ENCODE data around the gene SPATA31C1. TPM values are rescaled to one million over a fixed set of nuclear protein-coding genes. Genes with fewer than 3 reads are reported as not detected.

Gene SPATA31C1
- total and polyA plus RNA-seq, 2 of the 8 experiments (the other 6 are each of a cell fraction or from before 2014, with no cell fraction given): 0.15 TPM; not detected in 1

GRCh38 chr9:87944682-87945081 is 26.9 kb downstream of the SPATA31C1 start:
- Histone ChIP-seq H3K23ac (ENCODE audit: insufficient read length) (no peak overlapping the region), H3K4me2 (ENCODE audit: insufficient read depth in 1 of 2, low read depth in 2 of 2, low read length in 2 of 2) (no peak overlapping the region), H2AFZ (ENCODE audit: low read length) (no peak overlapping the region), H4K5ac (ENCODE audit: insufficient read length, low read depth, low read length) (no peak overlapping the region), H3K9me3 (ENCODE audit: insufficient read depth in 2 of 2, low read depth in 1 of 2, low read length in 1 of 2) (no peaks in the 10 kb centered on the region), H2BK5ac (ENCODE audit: low read depth, low read length) (no peak overlapping the region), H3K56ac (replicated peaks; ENCODE audit: insufficient read length, low read depth, low read length) (no peak overlapping the region), H4K8ac (ENCODE audit: extremely low read depth, insufficient read depth, low read length) (no peak overlapping the region), H3K27ac (ENCODE audit: low read depth, low read length) (no peak overlapping the region), H2BK15ac (ENCODE audit: low read length) (no peak overlapping the region), H2AK5ac (ENCODE audit: low read depth, low read length) (no peak overlapping the region), H3K9ac (replicated peaks in 1 of 4; ENCODE audit: extremely low read depth in 1 of 4, low read depth in 3 of 4, low read length in 3 of 4) (no peak overlapping the region), H3K23me2 (ENCODE audit: low read depth, low read length) (no peaks in the 10 kb centered on the region), H2BK12ac (ENCODE audit: low read depth, low read length) (no peak overlapping the region), H4K20me1 (replicated peaks in 1 of 2; ENCODE audit: control insufficient read depth in 1 of 2, insufficient read depth in 2 of 2, low read length in 2 of 2) (no peaks in the 10 kb centered on the region), H3K36me3 (ENCODE audit: control insufficient read depth in 2 of 4, insufficient read depth in 4 of 4, low read length in 3 of 4) (no peaks in the 10 kb centered on the region), H3K79me2 (ENCODE audit: control insufficient read depth in 1 of 2, insufficient read depth in 2 of 2, low read length in 2 of 2) (no peaks in the 10 kb centered on the region), H3K18ac (ENCODE audit: extremely low read depth, low read length) (no peak overlapping the region), H3K14ac (ENCODE audit: insufficient read length) (no peak overlapping the region), H2BK120ac (replicated peaks; ENCODE audit: low read depth, low read length) (no peak overlapping the region), H4K91ac (replicated peaks; ENCODE audit: insufficient read length, low read length) (no peak overlapping the region), H2BK20ac (ENCODE audit: low read length) (no peak overlapping the region), H3K79me1 (ENCODE audit: low read depth, low read length) (no peaks in the 10 kb centered on the region), H3K4me3 (ENCODE audit: extremely low read depth in 1 of 4, insufficient read depth in 2 of 4, low read depth in 3 of 4, low read length in 4 of 4) (no peak overlapping the region), H3K4ac (replicated peaks; ENCODE audit: insufficient read length, low read depth, low read length) (no peak overlapping the region), H3K27me3 (replicated peaks in 1 of 4; ENCODE audit: control insufficient read depth in 3 of 4, extremely low read depth in 1 of 4, insufficient read depth in 3 of 4, low read length in 3 of 4) (no peaks in the 10 kb centered on the region), H3K4me1 (replicated peaks in 1 of 4; ENCODE audit: control insufficient read depth in 3 of 4, insufficient read depth in 4 of 4, low read length in 3 of 4) (no peaks in the 10 kb centered on the region)
- WGBS, 2 experiments (ENCODE audit: extremely low coverage in 1 of 2, insufficient coverage in 1 of 2, insufficient read length in 1 of 2, insufficient replicate concordance in 2 of 2, low coverage in 1 of 2, low lambda C conversion rate in 2 of 2, missing lambda C conversion rate in 1 of 2): 86% methylated on average over 7 of the region's 21 CpGs; no CpG with 5 or more reads in 1 of the 2 experiments
- no peak for FAIRE-seq
- TF ChIP-seq RNF2 (IDR thresholded peaks at IDR 0.05; ENCODE audit: borderline replicate concordance, low read depth, low read length, missing control alignments, poor library complexity, severe bottlenecking) (no peak), KDM4A (IDR thresholded peaks at IDR 0.05; ENCODE audit: low read depth, low read length, severe bottlenecking) (no peak), NANOG (IDR thresholded peaks at IDR 0.05; ENCODE audit: insufficient read depth, low read depth, low read length, poor library complexity, severe bottlenecking) (no peak)
- CTCF ChIA-PET (ENCODE audit: partially characterized antibody): interaction anchor here (0.9 to 1.4 kb wide), 2 partner anchors 11 to 62 kb away, joined by 3 read pairs; no protein-coding TSS in a partner anchor
- POLR2A ChIA-PET (ENCODE audit: partially characterized antibody): interaction anchor here (0.7 kb wide), 1 partner anchor 61 kb away, joined by 3 read pairs; no protein-coding TSS in a partner anchor
- DNase-seq (ENCODE audit: low read depth in 1 of 2, low spot score in 2 of 2): no peak
